ENCODE data around the gene CHST8.
A peak's percentile ranks its signal among the peaks of the same experiment; 100 is the strongest.

CHST8 gene

GRCh38 chr19:33819880-33820781, 198.4 kb downstream of the CHST8 start:
- peaks cover 22% of the 10 kb centered on the region for H3K4me1 ChIP-seq (ENCODE audit: insufficient read depth, poor library complexity, severe bottlenecking)
- DNase-seq (ENCODE audit: low spot score) (peak; percentile 98), ATAC-seq (ENCODE audit: low read depth) (peak; percentile 80)
- no peaks in the 10 kb centered on the region for H3K9me3 ChIP-seq (ENCODE audit: severe bottlenecking)
- H3K27me3 ChIP-seq (ENCODE audit: insufficient read depth, poor library complexity, severe bottlenecking): no peaks in the 10 kb centered on the region
- peak overlapping the region; percentile 93 for H3K27ac ChIP-seq (ENCODE audit: poor library complexity, severe bottlenecking)
- TF ChIP-seq, protein P1, sequence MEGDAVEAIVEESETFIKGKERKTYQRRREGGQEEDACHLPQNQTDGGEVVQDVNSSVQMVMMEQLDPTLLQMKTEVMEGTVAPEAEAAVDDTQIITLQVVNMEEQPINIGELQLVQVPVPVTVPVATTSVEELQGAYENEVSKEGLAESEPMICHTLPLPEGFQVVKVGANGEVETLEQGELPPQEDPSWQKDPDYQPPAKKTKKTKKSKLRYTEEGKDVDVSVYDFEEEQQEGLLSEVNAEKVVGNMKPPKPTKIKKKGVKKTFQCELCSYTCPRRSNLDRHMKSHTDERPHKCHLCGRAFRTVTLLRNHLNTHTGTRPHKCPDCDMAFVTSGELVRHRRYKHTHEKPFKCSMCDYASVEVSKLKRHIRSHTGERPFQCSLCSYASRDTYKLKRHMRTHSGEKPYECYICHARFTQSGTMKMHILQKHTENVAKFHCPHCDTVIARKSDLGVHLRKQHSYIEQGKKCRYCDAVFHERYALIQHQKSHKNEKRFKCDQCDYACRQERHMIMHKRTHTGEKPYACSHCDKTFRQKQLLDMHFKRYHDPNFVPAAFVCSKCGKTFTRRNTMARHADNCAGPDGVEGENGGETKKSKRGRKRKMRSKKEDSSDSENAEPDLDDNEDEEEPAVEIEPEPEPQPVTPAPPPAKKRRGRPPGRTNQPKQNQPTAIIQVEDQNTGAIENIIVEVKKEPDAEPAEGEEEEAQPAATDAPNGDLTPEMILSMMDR (IDR thresholded peaks at IDR 0.05; ENCODE audit: poor library complexity, severe bottlenecking): no peak
- peak overlapping the region; percentile 25 for H3K4me3 ChIP-seq (ENCODE audit: severe bottlenecking)
- no peaks in the 10 kb centered on the region for H3K36me3 ChIP-seq (ENCODE audit: low read depth)

DNA sequence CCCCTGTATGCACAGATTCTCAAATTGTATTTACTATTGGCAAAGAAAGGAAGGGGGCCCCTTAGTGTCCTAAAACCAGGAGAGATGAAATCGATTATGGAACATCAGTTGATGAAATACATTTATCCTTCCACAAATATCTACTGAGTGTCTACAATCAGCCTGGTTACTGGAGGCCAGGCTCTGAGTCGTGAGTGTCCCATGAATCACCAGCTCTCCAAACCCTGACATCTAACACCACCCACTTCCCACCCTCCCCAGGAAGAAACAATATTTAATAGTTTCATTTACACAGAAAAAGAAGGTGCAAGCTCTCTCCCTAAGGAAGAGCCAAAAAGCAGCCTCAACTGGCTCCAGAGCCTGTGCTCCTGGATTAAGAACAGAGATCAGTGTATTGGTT, 200.1 kb downstream of the CHST8 start:
- Histone ChIP-seq H3K27me3 (ENCODE audit: insufficient read depth, poor library complexity, severe bottlenecking) (no peaks in the 10 kb centered on the region), H3K4me1 (ENCODE audit: insufficient read depth, poor library complexity, severe bottlenecking) (peaks cover 22% of the 10 kb centered on the region), H3K4me3 (ENCODE audit: severe bottlenecking) (no peak overlapping the region), H3K9me3 (ENCODE audit: severe bottlenecking) (no peaks in the 10 kb centered on the region), H3K36me3 (ENCODE audit: low read depth) (no peaks in the 10 kb centered on the region), H3K27ac (ENCODE audit: poor library complexity, severe bottlenecking) (peak overlapping the region; percentile 93)
- ATAC-seq (ENCODE audit: low read depth): no peak
- DNase-seq (ENCODE audit: low spot score): no peak
- TF ChIP-seq, protein P1 (IDR thresholded peaks at IDR 0.05; ENCODE audit: poor library complexity, severe bottlenecking): no peak

Data from RWPE2 (cell line).